SK-N-MC (cell line): Measurements from ENCODE around the gene TSPOAP1.

Experiments used
- EZH2 ChIP-seq: fragments of 200-600 bp; sonication (generic); IDR thresholded peaks from one replicate; pipeline ENCODE4 v1.6.1; 2017; ENCODE audit warnings: antibody characterized with exemption
- POLR2AphosphoS5 ChIP-seq: IDR thresholded peaks from 2 replicates; pipeline ENCODE4 v1.6.1; 2012; ENCODE audit warnings: mild to moderate bottlenecking, low read depth, low read length, borderline replicate concordance

DNA sequence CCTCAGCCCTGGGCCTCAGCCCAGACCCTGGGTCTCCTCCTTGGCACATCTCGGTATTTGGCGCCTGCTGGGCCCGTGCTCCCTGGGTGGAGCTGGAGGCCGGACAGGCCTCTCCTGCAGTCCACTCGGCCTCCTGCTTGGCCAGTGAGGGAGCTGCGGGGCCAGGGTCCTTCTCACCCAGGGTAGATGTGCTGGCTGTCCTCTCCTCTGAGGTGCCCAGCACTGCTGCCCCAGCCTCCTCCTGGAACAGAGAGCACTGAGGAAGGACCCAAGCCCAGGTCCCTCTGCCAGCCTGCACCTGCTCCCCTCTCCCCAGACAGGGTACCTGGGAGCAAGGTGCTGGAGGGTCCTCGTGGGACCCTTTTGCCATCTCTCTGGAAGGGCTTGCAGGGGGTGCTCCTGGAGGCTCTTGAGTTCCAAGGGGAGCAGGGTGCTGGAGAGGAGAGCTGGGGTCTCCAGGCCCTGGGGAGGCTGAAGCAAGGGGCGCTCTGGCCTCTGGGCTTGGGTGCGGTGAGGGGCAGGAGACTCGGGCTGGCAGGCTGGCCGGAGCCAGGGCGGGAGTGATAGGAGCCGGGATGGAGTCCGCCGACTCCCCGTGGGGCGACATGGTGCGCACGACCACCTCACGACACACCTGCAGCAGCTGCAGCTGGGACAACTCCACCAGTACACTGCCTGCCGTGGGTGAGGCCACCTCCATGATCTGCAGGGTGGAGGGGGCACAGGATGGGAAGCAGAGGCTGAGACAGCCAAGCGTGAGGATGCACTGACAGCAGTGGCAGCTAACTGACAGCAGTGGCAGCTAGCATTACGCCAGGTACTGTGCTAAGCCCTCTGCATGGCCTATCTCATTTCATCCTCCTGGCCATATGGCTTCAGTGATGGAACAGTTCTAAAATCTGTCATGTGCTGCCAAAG lies 17.8 kb downstream of the TSPOAP1 start:
- TF ChIP-seq EZH2, result no peak
- TF ChIP-seq POLR2AphosphoS5, result no peak
